Activated naive CD8-positive, alpha-beta T cell treated with anti-CD3 and anti-CD28 coated beads, Interleukin-2, amount 50 U/mL, for 24 hours (primary cell): ENCODE data around the gene NELFA.
"Not testable (repeated sequence)": the region's sequence is repeated elsewhere in the genome, so short reads cannot be mapped to it uniquely, and the experiment has no call there.

Source experiments
- ATAC-seq: fragments of 150-1000 bp; cut with Tn5 transposase; one replicate; pipeline ENCODE4 v1.10.0; 2021
- DNase-seq: peaks from one replicate; pipeline ENCODE4 v3.0.0; 2021
- H3K27ac Mint-ChIP-seq: one replicate; pipeline ENCODE4 v1.8.0; 2021; ENCODE audit warnings: mild to moderate bottlenecking, mixed read lengths
- H3K27me3 Mint-ChIP-seq: one replicate; pipeline ENCODE4 v1.8.0; 2021; ENCODE audit warnings: mixed read lengths
- H3K36me3 Mint-ChIP-seq: one replicate; pipeline ENCODE4 v1.8.0; 2021; ENCODE audit warnings: low read depth, mixed read lengths
- H3K4me1 Mint-ChIP-seq: one replicate; pipeline ENCODE4 v1.8.0; 2021; ENCODE audit warnings: mixed read lengths
- H3K4me3 Mint-ChIP-seq: one replicate; pipeline ENCODE4 v1.8.0; 2021; ENCODE audit warnings: mild to moderate bottlenecking, moderate library complexity, mixed read lengths
- H3K9me3 Mint-ChIP-seq: one replicate; pipeline ENCODE4 v1.8.0; 2021; ENCODE audit warnings: mixed read lengths

Gene NELFA

DNA sequence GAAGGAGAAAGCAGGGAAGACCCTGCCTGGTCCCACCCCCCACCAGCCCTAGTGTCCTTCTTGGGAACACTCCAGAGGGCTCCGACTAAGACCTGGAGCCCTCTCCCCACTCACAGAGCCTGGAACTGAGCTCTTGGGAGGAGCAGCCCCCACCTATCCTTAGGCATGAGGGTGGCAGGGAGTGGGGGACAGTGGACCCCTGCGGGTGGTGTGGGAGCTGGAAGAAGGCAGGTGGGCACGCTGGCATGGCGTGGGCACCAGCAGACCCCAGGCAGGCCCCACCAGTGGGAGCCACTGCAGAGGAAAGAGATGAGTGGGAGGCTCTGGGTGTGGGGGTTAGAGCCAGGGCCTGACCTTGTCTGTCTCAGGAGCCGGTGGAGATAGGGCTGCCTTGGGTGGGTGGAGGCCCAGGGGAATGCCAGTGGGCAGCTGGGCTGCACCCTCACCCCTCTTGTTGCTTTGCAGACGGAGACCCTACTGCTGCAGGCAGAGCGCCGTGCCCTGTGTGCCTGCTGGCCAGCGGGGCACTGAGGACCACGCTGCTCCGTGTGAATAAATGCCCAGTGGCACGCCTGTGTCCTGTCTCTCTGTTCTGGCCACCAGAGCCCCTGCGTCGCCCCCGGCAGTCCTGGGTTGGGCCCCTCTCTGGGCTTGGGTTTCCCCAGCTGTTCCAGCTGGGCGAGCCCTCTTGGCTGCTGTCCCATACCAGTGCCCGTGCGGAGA is 34.8 kb upstream of the NELFA start:
- Mint-ChIP-seq H3K36me3 (no peaks in the 10 kb centered on the region), H3K4me3 (no peak overlapping the region), H3K9me3 (no peaks in the 10 kb centered on the region), H3K4me1 (peaks cover 5% of the 10 kb centered on the region), H3K27me3 (peaks cover 17% of the 10 kb centered on the region), H3K27ac (no peak overlapping the region)
- ATAC-seq (no peak), DNase-seq (no peak)

DNA sequence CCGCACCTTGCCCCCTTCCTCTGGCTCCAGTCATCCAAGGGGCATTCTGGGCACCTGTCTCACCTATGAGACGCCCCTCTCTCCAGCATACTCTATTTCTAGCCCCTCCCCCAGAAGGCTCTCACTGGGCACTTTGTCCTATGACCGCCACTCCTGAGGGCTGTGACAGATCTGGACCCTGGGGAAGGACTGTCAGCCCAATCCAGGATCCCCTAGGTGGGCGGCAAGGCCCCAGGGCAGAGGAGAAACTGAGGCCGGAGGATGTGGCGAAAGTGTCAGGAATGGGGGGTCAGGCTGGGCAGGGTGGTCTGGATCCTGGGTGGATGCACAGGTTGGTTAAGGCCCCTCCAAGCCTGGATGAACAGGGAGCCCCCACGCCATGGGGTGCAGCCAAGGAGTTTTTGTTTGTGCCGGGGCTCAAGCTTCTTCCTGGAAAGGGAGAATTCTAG is 34.2 kb upstream of the NELFA start:
- H3K9me3 Mint-ChIP-seq = no peaks in the 10 kb centered on the region
- H3K4me3 Mint-ChIP-seq = peak overlapping the region; percentile 61
- ATAC-seq (no peak), DNase-seq (no peak)
- H3K27me3 Mint-ChIP-seq = peaks cover 15% of the 10 kb centered on the region
- H3K4me1 Mint-ChIP-seq = peaks cover 5% of the 10 kb centered on the region
- H3K27ac Mint-ChIP-seq = no peak overlapping the region
- no peaks in the 10 kb centered on the region for H3K36me3 Mint-ChIP-seq

DNA sequence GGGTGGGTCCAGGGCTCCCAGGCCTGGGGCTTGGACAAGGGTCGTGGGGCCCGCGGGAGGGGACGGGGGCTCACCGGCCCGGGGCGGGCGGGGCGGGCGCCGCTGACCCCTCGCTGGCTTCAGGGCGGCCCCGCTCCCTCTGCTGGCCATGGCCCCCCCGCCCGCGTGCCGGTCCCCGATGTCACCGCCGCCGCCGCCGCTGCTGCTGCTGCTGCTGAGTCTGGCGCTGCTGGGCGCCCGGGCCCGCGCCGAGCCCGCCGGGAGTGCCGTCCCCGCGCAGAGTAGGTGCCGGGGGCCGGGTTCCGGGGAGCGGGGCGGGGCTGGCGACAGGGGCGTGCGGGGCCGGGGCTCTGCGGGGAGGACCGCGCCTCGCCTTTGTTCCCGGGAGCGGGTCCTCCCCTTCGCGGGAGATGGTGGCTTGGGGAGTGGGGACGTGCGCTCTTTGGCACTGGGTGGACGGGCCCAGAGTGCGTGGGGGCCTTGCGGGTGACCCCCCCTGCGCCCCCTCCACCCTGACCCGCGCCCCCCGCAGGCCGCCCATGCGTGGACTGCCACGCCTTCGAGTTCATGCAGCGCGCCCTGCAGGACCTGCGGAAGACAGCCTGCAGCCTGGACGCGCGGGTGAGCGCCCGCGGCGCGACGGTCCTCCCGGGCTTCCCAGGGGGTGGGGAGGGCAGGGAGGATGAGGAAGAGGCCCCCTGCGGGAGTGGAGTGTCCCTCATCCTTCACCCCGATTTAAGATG is 33.6 kb upstream of the NELFA start:
- H3K27ac Mint-ChIP-seq = no peak overlapping the region
- H3K9me3 Mint-ChIP-seq = no peaks in the 10 kb centered on the region
- ATAC-seq (peak; percentile 22), DNase-seq (peak; percentile 42)
- H3K27me3 Mint-ChIP-seq = peaks cover 15% of the 10 kb centered on the region
- H3K4me3 Mint-ChIP-seq = peak overlapping the region; percentile 78
- no peaks in the 10 kb centered on the region for H3K36me3 Mint-ChIP-seq
- H3K4me1 Mint-ChIP-seq = peaks cover 5% of the 10 kb centered on the region

DNA sequence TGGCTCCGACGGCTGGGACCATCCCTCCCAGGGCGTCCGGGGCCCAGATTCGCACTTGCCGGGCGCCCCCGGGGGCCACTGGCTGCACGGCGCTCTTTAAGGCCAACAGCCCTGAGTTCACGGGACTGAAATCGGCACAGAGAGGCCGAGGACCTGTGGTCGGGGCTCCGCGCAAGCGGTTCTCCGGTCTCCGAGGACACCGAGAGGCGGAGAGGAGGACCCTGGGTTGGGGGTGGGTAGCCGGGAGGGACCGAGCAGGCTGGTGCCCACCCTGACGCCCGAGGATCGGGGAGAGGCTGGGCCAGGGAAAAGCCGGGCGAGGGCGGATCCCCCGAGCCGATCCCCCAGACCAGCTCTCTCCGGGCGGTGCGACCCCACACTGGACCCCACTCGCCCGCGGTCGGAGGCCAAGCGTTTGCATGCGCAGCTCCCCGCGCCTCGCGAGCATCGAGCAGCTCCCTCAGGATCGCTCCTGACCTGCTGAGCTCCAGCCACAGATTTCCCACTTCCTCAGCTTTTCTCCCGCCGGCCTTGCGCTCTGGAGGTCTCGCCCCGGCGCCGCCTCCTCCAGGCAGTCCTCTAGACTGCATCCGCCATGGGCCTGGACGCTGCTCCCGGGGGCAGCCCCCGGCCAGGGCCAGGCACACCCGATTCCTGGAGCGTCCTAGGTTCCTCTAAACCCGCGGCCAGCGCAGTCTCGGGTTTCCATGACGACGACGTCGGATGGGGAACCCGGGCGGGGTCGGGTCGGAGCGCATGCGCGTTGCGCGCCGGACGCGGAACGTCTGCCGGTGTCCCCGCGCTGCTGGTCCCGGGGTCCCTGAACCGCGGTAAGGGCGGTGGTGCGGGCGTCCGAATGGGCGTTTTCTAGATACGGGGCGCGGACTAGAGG is 32.7 kb upstream of the NELFA start:
- Mint-ChIP-seq H3K27ac (no peak overlapping the region), H3K36me3 (no peaks in the 10 kb centered on the region), H3K4me3 (peak overlapping the region; percentile 78), H3K4me1 (peaks cover 5% of the 10 kb centered on the region), H3K9me3 (no peaks in the 10 kb centered on the region), H3K27me3 (peaks cover 17% of the 10 kb centered on the region)
- ATAC-seq (peak; percentile 82), DNase-seq (peak; percentile 92)

DNA sequence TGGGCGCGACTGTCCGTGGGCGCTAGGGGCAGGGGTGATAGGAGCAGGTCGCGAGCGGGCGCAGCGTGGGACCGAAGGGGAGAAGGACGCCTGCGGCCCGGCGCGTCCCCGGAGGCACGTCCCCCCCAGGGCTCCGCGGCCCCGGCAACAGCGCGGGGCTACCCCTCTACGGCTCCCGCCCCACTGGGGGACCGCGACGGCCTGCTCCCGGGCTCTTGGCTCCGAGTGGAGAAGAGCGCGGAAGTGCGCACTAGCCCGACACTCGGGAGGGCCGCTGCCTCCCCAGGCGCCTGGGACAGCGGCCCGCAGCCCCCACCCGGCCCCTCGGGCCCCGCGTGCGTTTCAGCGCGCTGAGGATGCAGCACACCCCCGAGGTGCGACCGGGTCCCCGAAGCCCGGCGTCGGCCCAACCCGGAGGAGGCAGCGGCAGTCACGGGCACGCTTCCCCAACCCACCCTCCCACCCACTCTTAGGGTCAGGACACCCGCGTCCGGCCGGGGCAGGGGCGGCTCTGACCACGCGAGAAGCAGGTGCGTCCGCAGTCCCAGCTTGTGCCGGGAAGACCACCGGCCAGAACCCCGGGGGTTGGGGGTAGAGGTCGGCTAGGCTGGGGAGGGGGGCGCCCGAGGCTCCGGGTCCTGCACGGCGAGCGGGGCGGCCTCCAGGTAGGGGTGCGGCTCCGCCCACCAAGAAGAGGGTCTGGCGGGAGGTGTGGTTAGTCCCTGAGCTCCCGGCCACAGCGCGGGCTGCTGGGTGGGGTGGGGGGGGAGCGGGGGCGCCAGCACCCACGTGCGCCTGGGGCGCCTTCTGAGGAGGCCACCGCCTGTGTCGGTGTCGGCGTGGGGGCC is 31.8 kb upstream of the NELFA start:
- Mint-ChIP-seq H3K4me3 (no peak overlapping the region), H3K27ac (no peak overlapping the region), H3K4me1 (peaks cover 5% of the 10 kb centered on the region), H3K36me3 (no peaks in the 10 kb centered on the region), H3K27me3 (peaks cover 24% of the 10 kb centered on the region), H3K9me3 (no peaks in the 10 kb centered on the region)
- ATAC-seq (no peak), DNase-seq (no peak)

DNA sequence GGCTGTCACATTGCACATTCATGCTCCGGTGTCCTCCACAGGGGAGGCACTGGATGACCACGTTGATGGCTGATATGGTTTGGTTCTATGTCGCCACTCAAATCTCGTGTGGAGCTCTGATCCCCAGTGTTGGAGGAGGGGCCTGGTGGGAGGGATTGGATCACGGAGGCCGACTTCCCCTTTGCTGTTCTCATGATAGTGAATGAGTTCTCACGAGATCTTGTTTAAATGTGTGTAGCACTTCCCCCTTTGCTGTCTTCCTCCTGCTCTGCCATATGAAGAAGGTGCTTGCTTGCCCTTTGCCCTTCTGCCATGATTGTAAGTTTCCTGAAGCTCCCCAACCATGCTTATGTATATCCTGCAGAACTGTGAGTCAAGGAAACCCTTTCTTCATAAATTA is 28.1 kb upstream of the NELFA start:
- DNase-seq (no peak), ATAC-seq (no peak)
- Mint-ChIP-seq H3K4me3 (no peak overlapping the region), H3K27ac (no peak overlapping the region), H3K36me3 (no peaks in the 10 kb centered on the region), H3K27me3 (peaks cover 27% of the 10 kb centered on the region), H3K4me1 (peaks cover 5% of the 10 kb centered on the region), H3K9me3 (no peaks in the 10 kb centered on the region)

DNA sequence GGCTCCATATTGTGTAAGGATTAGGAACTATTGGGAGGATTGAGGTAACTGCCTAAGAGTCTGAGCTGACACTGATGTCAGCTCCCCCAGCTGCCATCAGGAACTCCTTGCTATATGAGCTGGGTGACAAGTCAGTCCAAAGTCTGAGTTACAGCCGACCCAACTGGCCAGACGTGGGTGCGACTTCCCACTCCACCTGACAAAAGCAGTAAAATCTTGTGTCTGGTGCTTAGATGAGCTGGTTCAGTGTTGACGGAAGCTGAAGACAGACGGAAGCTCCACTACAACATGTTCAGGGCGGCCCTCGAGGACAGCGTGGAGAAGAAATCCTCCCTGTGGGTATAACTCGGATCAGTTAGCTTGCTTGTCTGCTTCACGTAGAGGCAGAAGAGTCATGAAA is 27.6 kb upstream of the NELFA start:
- no peaks in the 10 kb centered on the region for H3K36me3 Mint-ChIP-seq

DNA sequence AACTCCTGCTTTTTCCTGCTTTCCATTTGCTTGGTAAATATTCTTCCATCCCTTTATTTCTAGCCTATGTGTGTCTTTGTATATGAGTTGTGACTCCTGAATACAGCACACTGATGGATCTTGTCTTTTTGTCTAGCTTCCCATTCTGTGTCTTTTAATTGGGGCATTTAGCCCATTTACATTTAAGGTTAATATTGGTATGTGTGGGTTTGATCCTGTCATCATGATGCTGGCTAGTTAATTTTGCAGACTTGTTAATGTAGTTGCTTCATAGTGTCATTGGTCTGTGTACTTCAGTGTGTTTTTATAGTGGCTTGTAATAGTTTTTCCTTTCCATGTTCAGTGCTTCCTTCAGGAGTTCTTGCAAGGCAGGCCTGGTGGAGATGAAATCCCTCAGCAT is 22.4 kb upstream of the NELFA start:
- H3K27me3 Mint-ChIP-seq = peaks cover 37% of the 10 kb centered on the region
- not testable (repeated sequence) for H3K9me3 Mint-ChIP-seq, ATAC-seq, H3K4me3 Mint-ChIP-seq, H3K36me3 Mint-ChIP-seq, H3K4me1 Mint-ChIP-seq, DNase-seq, H3K27ac Mint-ChIP-seq

More for the DNA sequence above, 27.6 kb upstream of the NELFA start:
- Mint-ChIP-seq H3K9me3 (no peaks in the 10 kb centered on the region), H3K27ac (no peak overlapping the region), H3K4me1 (peaks cover 3% of the 10 kb centered on the region), H3K27me3 (peaks cover 25% of the 10 kb centered on the region), H3K4me3 (no peak overlapping the region)
- DNase-seq (no peak), ATAC-seq (no peak)

DNA sequence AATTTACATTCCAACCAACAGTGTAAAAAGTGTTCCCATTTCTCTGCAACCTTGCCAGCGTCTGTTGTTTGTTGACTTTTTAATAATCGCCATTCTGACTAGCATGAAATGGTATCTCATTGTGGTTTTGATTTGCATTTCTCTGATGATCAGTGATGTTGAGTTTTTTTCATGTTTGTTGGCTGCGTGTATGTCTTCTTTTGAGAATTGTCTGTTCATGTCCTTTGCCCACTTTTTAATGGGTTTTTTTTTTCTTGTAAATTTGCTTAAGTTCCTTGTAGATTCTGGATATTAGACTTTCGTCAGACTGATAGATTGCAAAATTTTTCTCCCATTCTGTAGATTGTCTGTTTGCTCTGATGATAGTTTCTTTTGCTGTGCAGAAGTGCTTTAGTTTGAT is 18.3 kb upstream of the NELFA start:
- not testable (repeated sequence) for H3K4me1 Mint-ChIP-seq, H3K36me3 Mint-ChIP-seq, DNase-seq, H3K9me3 Mint-ChIP-seq, H3K4me3 Mint-ChIP-seq, ATAC-seq, H3K27ac Mint-ChIP-seq
- peaks cover 40% of the 10 kb centered on the region for H3K27me3 Mint-ChIP-seq

DNA sequence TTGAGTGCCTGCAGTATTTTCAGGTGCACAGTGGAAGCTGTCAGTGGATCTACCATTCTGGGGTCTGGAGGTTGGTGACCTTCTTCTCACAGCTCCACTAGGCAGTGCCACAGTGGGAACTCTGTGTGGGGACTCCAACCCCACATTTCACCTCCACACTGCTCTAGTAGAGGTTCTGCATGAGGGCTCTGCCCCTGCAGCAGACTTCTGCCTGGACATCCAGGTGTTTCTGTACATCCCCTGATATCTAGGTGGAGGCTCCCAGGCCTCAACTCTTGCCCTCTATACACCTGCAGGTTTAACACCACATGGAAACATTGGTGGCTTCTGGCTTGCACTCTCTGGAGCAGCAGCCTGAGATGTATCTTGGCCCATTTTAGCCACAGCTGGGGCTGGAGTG is 17.0 kb upstream of the NELFA start:
- peaks cover 2% of the 10 kb centered on the region for H3K36me3 Mint-ChIP-seq
- H3K4me3 Mint-ChIP-seq = no peak overlapping the region
- peaks cover 46% of the 10 kb centered on the region for H3K27me3 Mint-ChIP-seq
- no peak for ATAC-seq
- peaks cover 6% of the 10 kb centered on the region for H3K9me3 Mint-ChIP-seq
- DNase-seq = no peak
- no peak overlapping the region for H3K27ac Mint-ChIP-seq
- H3K4me1 Mint-ChIP-seq = no peaks in the 10 kb centered on the region

DNA sequence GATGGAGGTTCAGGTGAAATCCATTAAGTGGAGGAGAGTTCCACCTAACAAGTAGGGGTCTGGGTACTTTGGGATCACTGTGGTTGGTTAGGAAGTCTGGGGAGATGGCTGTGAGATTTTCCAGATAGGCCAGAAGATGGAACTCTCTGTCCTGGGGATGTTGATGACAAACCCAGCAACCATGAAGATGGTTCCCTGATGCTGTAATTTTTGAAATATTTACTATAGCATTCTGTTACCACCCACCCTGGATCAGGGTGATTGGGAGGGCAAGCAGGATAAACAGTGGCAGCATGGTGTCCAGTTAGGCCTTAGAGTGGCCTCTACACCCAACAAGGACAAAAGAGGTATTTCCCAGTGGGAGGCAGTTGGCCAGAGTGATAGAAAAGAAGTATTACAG is 15.9 kb upstream of the NELFA start:
- Mint-ChIP-seq H3K4me1 (no peaks in the 10 kb centered on the region), H3K27ac (no peak overlapping the region), H3K9me3 (peaks cover 6% of the 10 kb centered on the region), H3K36me3 (peaks cover 2% of the 10 kb centered on the region), H3K27me3 (peaks cover 48% of the 10 kb centered on the region), H3K4me3 (no peak overlapping the region)
- DNase-seq (no peak), ATAC-seq (no peak)

DNA sequence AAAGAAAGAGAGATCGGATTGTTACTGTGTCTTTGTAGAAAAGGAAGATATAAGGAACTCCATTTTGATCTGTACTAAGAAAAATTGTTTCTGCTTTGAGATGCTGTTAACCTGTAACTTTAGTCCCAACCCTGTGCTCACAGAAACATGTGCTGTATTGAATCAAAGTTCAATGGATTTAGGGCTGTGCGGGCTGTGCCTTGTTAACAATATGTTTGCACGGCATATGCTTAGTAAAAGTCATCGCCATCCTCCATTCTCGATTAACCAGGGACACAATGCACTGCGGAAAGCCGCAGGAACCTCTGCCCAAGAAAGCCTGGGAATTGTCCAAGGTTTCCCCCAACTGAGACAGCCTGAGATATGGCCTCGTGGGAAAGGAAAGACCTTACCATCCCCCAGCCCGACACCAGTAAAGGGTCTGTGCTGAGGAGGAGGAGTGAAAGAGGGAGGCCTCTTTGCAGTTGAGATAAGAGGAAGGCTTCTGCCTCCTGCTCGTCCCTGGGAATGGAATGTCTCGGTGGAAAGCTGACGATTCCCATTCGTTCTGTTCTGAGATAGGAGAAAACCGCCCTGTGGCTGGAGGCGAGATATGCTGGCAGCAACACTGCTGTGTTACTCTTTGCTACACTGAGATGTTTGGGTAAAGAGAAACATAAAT is 12.7 kb upstream of the NELFA start:
- ATAC-seq, H3K9me3 Mint-ChIP-seq: not testable (repeated sequence)
- H3K27me3 Mint-ChIP-seq = peaks cover 37% of the 10 kb centered on the region

DNA sequence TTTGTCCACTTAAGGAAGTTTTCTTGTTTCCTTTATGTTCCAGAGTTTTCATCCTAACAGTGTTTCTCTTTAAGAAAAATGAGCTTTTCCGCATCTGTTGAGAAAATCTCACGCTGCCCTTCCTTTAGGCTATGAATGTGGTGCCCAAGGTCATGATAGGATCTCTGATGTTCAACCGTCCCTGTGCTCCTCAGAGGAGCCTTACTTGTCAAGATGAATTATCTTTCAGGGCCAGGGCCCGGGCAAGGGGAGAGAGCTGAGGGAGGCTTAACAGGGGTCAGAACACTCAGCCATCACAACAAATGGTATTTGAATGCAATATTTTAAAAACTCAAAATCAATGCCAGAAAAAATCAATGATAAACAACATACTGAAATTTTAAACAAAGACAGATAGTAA is 6.2 kb upstream of the NELFA start:
- no peak overlapping the region for H3K27ac Mint-ChIP-seq
- H3K9me3 Mint-ChIP-seq = no peaks in the 10 kb centered on the region
- H3K36me3 Mint-ChIP-seq = no peaks in the 10 kb centered on the region
- no peak overlapping the region for H3K4me3 Mint-ChIP-seq
- peaks cover 8% of the 10 kb centered on the region for H3K27me3 Mint-ChIP-seq
- H3K4me1 Mint-ChIP-seq = peaks cover 3% of the 10 kb centered on the region
- ATAC-seq (no peak), DNase-seq (no peak)

More for the DNA sequence above, 12.7 kb upstream of the NELFA start:
- H3K4me1 Mint-ChIP-seq, H3K4me3 Mint-ChIP-seq, H3K27ac Mint-ChIP-seq, DNase-seq, H3K36me3 Mint-ChIP-seq: not testable (repeated sequence)
